ENCODE measurements around the gene EEF1A2. TPM values are rescaled to one million over a fixed set of nuclear protein-coding genes. Genes with fewer than 3 reads are reported as not detected.

The EEF1A2 gene
- total RNA-seq, 1 donor from 2014 or later = 0.54 TPM

DNA sequence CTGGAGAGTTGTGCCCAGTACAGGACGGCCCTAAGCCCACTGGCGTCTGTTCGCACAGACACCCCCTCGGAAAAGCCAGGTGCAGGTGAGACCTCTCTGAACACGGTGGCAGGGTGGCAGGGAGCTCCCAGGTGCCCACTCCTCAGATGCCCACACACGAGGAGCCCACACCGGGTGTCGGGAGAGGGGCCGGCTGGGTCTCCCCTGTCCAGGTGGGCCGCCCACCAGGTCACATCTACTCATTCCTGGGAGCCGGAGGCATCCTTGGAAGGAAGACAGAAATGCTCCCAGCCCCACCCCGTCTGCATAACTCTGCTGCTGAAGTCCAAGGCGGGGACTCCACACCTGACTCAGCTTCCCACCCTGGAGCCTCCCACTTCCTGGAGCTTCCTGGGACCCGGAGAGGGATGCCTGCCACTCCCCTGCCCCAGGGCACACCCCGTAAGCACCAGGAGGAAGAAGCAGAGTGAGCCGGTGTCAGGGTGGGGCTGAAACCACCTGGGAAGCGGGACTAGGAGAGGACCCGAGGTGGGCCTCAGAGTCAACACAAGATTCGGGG, 46.2 kb upstream of the EEF1A2 start:
- Histone ChIP-seq H3K27ac (no peak overlapping the region), H2AFZ (replicated peaks) (no peak overlapping the region), H3K4me2 (no peak overlapping the region), H3K4me3 (no peak overlapping the region), H3F3A (ENCODE audit: low read depth) (no peaks in the 10 kb centered on the region), H3K9me3 (ENCODE audit: low read depth) (no peaks in the 10 kb centered on the region), H4K20me1 (ENCODE audit: low read depth) (no peaks in the 10 kb centered on the region), H3K79me2 (ENCODE audit: low read depth) (no peaks in the 10 kb centered on the region), H3K36me3 (no peaks in the 10 kb centered on the region), H3K27me3 (no peaks in the 10 kb centered on the region), H3K9ac (no peak overlapping the region), H3K4me1 (no peaks in the 10 kb centered on the region)
- Mint-ChIP-seq H3K27me3 (ENCODE audit: insufficient read depth, low read depth) (peaks cover 11% of the 10 kb centered on the region), H3K36me3 (no peaks in the 10 kb centered on the region), H3K27ac (peak overlapping the region; percentile 82), H3K4me1 (peaks cover 10% of the 10 kb centered on the region), H3K4me3 (no peak overlapping the region), H3K9me3 (no peaks in the 10 kb centered on the region)
- TF ChIP-seq, protein P1, sequence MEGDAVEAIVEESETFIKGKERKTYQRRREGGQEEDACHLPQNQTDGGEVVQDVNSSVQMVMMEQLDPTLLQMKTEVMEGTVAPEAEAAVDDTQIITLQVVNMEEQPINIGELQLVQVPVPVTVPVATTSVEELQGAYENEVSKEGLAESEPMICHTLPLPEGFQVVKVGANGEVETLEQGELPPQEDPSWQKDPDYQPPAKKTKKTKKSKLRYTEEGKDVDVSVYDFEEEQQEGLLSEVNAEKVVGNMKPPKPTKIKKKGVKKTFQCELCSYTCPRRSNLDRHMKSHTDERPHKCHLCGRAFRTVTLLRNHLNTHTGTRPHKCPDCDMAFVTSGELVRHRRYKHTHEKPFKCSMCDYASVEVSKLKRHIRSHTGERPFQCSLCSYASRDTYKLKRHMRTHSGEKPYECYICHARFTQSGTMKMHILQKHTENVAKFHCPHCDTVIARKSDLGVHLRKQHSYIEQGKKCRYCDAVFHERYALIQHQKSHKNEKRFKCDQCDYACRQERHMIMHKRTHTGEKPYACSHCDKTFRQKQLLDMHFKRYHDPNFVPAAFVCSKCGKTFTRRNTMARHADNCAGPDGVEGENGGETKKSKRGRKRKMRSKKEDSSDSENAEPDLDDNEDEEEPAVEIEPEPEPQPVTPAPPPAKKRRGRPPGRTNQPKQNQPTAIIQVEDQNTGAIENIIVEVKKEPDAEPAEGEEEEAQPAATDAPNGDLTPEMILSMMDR (IDR thresholded peaks at IDR 0.05) = no peak
- TF ChIP-seq EZH2 (IDR thresholded peaks at IDR 0.05) = no peak
- no peak for TF ChIP-seq EZH2phosphoT487 (IDR thresholded peaks at IDR 0.05)
- no peak for DNase-seq (ENCODE audit: low spot score)

DNA sequence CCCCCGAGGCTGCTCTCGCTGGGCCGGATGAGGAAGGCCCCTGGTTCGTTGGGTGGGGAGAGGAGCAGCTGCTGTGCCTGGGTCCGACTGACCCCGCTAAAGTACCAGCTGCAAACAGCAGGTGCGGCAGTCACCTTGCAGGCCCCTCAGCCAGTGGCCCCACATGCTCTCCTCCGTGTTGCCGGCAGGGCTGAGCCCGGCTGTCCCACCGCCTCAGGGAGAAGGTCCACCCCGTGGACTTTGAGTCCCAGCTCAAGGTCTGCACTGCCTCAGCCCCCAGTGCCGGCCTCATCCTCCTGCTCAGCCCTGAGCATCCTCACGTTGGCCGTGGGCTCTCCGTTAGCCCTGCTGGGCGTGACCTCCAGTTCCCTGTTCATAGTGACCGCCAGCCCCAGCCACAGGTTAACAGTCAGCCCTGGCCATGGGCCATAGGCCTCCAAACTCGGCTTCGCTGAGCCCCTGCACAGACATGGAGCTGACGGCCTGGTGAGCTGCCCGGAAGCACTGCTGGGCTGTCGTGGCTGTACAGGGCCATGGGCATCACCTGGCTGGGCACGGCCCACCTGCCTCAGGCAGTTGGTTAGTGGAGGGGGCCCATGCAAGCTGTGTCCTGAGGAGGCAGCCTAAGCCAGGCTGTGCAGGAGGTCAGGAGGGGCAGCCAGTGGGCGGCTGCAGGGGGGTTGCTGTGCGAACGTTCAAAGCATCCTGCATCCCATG, 45.5 kb upstream of the EEF1A2 start:
- Histone ChIP-seq H3K27ac (no peak overlapping the region), H3K4me1 (no peaks in the 10 kb centered on the region), H3K79me2 (ENCODE audit: low read depth) (no peaks in the 10 kb centered on the region), H2AFZ (replicated peaks) (no peak overlapping the region), H3F3A (ENCODE audit: low read depth) (no peaks in the 10 kb centered on the region), H3K9me3 (ENCODE audit: low read depth) (no peaks in the 10 kb centered on the region), H4K20me1 (ENCODE audit: low read depth) (no peaks in the 10 kb centered on the region), H3K27me3 (no peaks in the 10 kb centered on the region), H3K4me3 (no peak overlapping the region), H3K36me3 (no peaks in the 10 kb centered on the region), H3K4me2 (no peak overlapping the region), H3K9ac (no peak overlapping the region)
- Mint-ChIP-seq H3K27ac (no peak overlapping the region), H3K4me3 (no peak overlapping the region), H3K27me3 (ENCODE audit: insufficient read depth, low read depth) (peaks cover 10% of the 10 kb centered on the region), H3K4me1 (peaks cover 8% of the 10 kb centered on the region), H3K9me3 (no peaks in the 10 kb centered on the region), H3K36me3 (no peaks in the 10 kb centered on the region)
- TF ChIP-seq EZH2 (IDR thresholded peaks at IDR 0.05) (no peak), EZH2phosphoT487 (IDR thresholded peaks at IDR 0.05) (no peak)
- TF ChIP-seq, protein P1 (IDR thresholded peaks at IDR 0.05) = no peak
- DNase-seq (ENCODE audit: low spot score) = no peak

DNA sequence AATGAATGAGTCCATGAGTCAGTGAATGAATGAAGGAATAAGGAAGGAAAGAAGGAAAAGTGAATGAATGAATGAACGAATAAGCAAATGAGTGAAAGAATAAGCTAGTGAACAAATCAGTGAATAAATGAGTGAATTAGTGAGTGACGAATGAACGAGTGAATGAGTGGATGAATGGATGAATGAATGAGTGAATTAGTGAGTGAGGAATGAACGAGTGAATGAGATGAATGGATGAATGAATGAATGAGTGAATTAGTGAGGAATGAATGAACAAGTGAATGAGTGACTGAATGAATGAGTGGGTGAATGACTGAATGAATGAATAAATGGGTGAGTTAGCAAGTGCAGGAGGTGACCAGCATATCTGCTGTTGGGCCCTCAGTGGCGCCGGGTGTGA, 44.9 kb upstream of the EEF1A2 start:
- Histone ChIP-seq H3K9ac (no peak overlapping the region), H4K20me1 (ENCODE audit: low read depth) (no peaks in the 10 kb centered on the region), H3K4me1 (no peaks in the 10 kb centered on the region), H3K27me3 (no peaks in the 10 kb centered on the region), H3K9me3 (ENCODE audit: low read depth) (no peaks in the 10 kb centered on the region), H3K79me2 (ENCODE audit: low read depth) (no peaks in the 10 kb centered on the region), H3K36me3 (no peaks in the 10 kb centered on the region), H2AFZ (replicated peaks) (no peak overlapping the region), H3K4me3 (no peak overlapping the region), H3F3A (ENCODE audit: low read depth) (no peaks in the 10 kb centered on the region), H3K27ac (no peak overlapping the region), H3K4me2 (no peak overlapping the region)
- Mint-ChIP-seq H3K9me3 (no peaks in the 10 kb centered on the region), H3K27ac (no peak overlapping the region), H3K4me3 (peak overlapping the region; percentile 3), H3K36me3 (no peaks in the 10 kb centered on the region), H3K4me1 (peaks cover 6% of the 10 kb centered on the region), H3K27me3 (ENCODE audit: insufficient read depth, low read depth) (peaks cover 9% of the 10 kb centered on the region)
- no peak for TF ChIP-seq EZH2 (IDR thresholded peaks at IDR 0.05)
- TF ChIP-seq, protein P1 (IDR thresholded peaks at IDR 0.05) = no peak
- no peak for TF ChIP-seq EZH2phosphoT487 (IDR thresholded peaks at IDR 0.05)
- DNase-seq (ENCODE audit: low spot score) = no peak
